ENCODE results near the gene ARL15. TPM values are rescaled to one million over a fixed set of nuclear protein-coding genes. Genes with fewer than 3 reads are reported as not detected.

Gene ARL15
- total RNA-seq, 1 experiment from 2014 or later: 15.7 TPM

DNA sequence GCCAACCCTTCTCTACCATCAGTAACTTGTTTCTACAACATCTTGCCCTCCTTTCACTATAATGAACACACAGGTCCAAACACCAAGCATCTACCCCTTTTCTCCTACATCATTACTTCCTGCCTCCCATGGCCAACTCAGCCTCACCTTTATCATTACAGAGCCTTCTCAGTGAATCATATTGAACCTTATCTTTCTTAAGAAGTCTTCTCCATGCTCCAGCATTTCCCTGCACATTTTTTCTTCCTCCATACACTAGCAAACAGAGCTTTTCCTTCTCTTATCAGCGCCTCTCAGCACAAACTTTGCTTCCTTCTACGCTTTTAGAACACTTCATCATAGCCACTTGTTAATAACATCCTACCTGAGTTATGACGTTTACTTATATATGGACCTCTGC is 148.2 kb downstream of the ARL15 start:
- no peak for DNase-seq (ENCODE audit: extremely low read depth, low read depth)

DNA sequence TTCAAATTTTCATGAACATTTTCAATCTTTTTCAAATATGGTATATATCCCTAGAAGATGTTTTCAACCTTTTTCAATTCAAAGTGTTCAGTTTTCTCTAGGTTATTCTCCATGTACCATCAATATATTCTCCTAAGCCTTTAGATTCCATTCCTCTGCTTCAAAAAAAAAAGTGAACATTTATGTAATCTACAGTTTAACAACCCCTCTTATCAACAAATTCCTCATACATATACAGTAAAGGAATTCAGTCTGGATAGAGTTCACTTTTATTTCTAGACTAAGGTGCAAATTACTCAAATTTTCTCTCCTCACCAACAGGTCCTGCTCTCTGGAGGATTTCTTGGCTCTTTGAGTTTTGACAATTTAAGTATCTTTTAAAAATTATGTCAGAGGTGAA is 150.0 kb downstream of the ARL15 start:
- DNase-seq (ENCODE audit: extremely low read depth, low read depth): no peak

GRCh38 chr5:54159893-54160195 is 150.5 kb downstream of the ARL15 start:
- no peak for DNase-seq (ENCODE audit: extremely low read depth, low read depth)

- peak; percentile 11 for DNase-seq (ENCODE audit: extremely low read depth, low read depth)
Measured at GRCh38 chr5:54159153-54159892, 151.1 kb downstream of the ARL15 start.

DNA sequence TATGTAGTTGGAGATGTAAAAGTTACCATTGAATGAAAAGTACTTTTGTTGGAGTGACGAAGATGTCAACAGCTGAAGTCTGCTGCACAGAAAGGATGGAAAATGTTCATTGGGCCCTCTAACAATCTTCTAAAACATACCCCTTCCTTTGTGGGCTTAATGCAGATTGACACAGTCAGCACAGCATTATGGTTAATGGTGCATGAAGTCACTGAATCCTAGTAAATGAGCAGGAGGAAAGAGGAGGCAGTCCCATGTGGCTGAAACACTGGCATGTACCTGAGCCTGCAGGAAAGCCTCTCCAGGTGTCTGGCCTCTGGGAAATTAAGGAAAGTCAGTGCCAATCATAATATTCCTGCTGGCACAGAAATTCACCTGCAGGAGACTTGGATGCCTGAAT is 153.8 kb downstream of the ARL15 start:
- no peak for DNase-seq (ENCODE audit: extremely low read depth, low read depth)

GRCh38 chr5:54150841-54151240 is 159.5 kb downstream of the ARL15 start:
- no peak for DNase-seq (ENCODE audit: extremely low read depth, low read depth)

DNA sequence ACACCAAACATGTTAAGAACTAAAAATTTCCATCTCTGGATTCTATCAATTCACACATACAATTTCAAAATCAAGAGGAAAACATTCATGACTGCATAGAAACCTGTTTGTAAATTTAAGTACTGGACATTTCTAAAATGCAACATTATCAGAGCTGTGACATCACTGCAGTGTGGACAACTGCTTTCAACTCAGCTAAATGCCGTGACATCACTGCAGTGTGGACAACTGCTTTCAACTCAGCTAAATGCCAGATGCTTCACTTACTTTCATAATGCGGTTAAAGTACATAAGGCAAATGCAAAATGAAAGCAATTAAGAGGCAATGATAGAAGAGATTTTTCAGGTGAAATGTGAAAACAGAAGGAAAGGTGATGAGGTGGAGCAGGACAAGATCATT is 161.5 kb downstream of the ARL15 start:
- DNase-seq (ENCODE audit: extremely low read depth, low read depth): no peak

DNA sequence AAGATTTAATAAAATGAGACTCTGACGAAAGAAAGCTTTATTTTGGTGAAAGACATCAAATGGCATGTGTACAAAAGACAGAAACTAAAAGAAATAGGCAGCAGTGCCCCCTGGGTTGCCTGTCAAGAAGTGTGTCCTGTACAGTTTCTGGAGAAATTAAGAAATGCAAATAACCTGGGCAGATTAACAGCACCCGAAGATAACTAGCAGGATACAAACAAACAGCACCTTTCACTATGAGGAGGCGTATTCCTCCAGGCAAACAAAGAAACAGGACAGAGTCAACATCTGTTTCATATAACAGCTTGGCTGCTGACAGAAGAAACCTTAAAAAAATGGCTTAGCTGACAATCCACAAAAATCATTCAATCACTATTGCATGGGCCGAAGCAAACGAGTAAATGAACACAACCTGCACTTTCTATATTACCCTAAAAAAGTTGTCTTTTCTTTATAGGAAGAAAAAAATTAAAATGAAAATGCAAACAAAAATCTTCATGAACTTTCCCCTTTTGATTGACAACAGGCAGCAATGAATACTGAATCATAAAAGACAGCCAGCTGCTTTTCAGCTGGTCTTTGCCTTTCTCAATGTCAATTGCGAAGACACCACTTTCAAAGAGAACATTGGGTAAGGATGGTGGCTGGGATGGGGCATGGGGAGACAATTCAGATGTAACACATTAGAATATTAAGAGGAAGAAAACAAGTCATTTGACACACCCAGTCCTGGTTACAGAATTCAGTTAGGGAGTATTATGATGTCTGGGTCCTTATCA is 162.1 kb downstream of the ARL15 start:
- no peak for DNase-seq (ENCODE audit: extremely low read depth, low read depth)

DNA sequence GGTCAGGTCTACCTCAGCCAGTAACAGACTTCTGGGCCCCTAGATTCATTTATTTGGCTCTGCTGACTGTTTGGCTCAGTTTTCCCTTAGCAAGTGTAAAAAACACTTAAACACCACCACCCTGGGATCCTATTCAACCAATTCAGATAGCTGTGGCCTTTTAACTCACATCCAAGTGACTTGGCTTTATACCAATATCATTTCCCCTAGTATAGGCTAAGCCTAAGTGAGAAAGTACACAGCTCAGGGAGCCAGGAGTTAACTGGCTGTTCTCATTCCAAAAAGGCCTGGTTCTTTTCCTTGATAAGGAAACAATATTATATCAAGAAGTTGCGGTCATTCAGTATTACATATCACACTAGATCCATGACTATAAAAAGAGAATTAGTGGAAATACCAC is 163.5 kb downstream of the ARL15 start:
- DNase-seq (ENCODE audit: extremely low read depth, low read depth): no peak

DNA sequence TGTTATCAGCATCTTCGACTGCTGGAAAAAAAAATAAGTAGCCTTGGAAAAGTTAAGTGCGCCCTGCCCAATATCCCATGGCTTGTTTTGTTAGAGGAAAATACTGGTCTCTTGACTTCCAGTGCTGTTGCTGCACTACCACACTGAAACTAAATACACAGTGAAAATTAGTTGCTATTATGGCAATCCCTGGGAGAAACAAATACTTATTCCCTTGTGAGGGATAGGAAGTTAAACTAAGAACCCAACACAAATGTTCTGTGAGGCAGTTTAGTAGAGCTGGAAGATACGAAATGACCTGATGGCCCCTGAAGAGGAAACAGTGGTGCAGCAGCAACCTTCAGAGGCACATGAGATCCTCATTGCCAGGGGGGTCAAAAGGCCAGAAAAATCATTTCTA is 164.0 kb downstream of the ARL15 start:
- no peak for DNase-seq (ENCODE audit: extremely low read depth, low read depth)

DNA sequence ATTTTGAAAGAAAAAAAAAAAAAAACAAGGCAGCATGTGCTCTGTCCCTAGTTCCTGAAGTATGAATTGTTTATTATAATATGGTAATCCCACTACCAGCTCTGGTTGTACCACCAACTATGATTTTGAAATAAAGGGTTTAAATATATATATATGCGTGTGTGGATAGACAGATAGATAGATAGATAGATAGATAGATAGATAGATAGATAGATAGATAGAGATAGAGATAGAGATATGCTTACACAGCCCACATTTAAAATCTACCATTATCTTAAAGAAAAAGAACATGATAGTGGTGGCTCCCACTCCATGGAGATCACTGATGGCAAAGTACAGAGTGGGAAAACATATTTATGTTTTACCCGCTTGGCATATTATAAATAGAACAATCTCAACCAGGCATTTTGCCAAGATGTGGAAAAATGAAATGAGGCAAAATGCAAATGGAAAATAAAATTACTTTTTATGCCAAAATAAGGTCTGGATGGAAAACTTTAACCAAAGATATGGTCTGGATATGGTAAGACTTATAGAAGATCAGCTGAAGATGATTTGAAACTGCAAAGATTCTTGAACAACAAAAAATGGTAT is 170.0 kb downstream of the ARL15 start:
- no peak for DNase-seq (ENCODE audit: extremely low read depth, low read depth)

DNA sequence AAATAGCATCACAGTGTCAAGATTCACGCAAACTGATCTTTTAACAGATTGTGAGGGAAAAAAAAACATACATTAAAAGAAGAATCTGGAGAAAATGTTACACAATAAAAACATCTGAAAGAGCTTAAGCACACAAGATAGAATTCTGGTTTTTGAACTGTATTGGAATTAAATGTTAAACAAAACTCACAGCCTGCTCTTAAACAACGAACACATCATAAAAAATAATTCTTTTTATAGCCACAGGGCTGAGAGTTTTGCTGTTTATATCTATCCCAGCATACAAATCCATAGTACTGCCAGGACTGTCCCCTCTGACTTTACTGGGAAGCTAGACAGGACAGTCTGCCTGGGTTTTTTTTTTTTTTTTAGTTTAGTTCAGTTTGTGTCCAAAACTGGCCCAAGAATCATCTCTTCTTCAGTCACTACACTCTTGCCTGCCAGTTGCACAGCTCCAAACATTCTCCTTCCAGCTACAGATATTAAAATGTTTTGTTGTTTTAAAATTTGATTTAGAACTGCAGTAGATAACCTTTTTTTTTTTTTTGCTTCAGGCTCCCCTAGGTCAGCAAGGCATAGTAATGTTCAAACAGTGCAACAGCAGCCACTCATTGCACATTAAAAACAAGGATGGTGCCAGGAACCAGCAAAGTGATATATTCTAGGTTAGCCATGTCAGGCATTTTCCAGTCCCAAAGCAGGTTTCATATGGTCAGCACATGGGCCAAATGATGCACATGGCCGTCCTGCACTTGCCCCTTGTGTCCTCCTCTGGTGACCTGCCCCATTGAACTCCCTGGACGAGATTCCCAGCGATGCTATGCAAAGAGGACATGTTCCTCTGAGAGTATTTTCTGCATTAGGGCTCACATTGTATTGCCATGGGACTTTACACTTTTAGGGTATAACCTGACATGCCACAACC is 173.6 kb downstream of the ARL15 start:
- no peak for DNase-seq (ENCODE audit: extremely low read depth, low read depth)

DNA sequence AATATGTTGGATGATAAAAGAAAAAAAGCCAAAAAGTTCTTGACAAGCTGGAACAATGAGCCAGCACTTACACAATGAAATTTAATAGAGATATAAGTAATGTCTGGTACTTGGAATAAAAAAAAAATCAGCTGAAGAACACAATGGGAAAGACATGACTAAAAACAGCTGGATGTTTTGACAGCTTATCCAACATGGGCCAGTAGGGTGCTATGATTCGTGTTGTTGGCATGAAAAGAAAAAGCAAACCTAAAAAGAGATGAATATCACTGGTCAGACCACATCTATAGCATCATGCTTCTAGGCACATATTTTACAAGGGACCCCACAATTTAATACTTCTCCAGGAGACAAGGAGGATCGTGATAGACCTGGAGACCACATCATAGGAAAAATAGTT is 175.3 kb downstream of the ARL15 start:
- no peak for DNase-seq (ENCODE audit: extremely low read depth, low read depth)

DNA sequence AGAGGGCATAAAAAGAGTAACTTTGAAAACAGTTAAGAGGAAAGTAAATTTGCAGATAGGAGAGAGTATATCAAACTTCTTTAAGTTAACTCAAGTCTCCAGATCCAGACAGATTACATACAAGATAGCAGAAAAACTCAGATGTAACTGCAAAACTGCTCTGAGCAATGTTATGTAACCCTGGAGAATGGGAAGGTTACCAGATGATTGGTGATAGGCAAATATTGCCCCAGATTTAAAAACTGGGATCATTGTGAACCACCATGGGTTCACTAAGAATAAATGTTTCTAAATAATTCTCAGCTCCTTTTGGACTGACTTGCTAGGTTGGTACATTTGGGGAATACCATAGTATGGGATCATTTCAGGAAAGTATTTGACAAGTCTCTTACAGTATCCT is 176.5 kb downstream of the ARL15 start:
- DNase-seq (ENCODE audit: extremely low read depth, low read depth): no peak

GRCh38 chr5:54120473-54120872 is 189.9 kb downstream of the ARL15 start:
- DNase-seq (ENCODE audit: extremely low read depth, low read depth): no peak

GRCh38 chr5:54117957-54118356 is 192.4 kb downstream of the ARL15 start:
- DNase-seq (ENCODE audit: extremely low read depth, low read depth): no peak

GRCh38 chr5:54115735-54116403 is 194.5 kb downstream of the ARL15 start:
- no peak for DNase-seq (ENCODE audit: extremely low read depth, low read depth)

DNA sequence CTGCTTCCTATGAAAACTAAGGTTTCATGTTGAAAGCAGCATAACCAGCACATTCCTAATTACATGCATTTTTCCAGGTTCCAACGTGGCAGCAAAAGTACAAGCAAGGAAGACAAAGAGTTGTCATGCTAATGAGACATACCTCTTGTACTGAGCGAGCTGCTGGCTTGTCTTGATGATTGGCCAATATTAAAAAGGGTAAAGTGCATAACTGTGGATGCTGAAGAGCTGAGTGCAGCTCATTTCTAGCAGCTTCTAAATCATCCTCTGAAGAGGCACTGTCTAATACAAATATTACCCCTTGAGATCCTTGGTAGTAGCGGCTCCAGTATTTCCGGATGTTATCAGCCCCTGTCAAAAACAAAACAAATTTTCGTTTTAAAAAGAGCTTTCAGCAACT is 197.3 kb downstream of the ARL15 start:
- no peak for DNase-seq (ENCODE audit: extremely low read depth, low read depth)

DNA sequence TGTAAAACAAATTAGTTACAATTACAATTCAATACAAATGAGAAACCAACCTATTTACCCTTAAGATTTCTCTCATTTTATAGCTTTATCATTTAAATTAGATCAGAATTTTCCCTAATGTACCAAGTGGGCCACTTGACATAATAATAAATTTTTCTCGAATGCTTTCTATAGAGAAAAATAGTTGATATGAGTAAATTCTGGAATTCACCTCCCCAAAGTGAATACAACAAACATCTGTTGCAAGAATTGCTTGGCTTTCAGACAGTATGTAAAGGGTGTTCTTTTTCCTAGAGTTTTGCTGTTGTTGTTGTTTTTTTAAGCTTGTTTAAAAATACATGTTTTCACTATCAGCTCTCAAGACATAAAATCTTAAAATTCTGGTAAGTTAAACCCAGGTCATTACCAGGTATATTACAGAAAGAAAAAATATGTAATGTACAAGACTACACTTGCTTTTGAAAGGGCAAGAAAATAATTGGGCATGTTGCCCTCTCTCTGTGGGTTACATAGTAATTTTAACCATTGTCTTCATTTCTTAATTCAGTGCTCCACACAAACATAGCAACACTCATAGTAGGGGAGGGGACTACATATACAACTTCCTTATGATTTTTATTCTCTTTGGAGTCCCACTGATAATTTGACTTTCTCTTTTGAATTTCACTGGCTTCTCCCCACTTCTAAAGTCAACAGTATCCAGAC is 200.6 kb downstream of the ARL15 start:
- no peak for DNase-seq (ENCODE audit: extremely low read depth, low read depth)

DNA sequence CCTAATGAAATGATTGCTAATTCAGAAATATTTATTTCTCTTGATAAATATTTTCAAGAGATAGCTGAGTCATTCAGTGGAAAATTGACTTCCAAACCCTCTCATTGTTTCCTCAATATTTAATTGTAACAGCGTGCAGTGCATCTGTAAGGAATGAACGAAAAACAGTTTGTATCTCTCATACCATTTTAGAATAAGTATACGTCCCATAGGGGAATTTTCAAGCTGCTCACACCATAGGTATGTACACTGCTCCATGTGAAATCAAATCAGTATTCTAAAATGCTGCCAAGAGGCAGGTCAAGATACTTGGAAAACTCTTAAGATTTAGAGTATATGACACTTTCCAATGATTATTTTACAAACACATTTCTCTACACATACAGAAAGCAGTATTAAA is 202.2 kb downstream of the ARL15 start:
- DNase-seq (ENCODE audit: extremely low read depth, low read depth): no peak

Measured in NCI-H460 (cell line).